GM12891 (cell line): ENCODE results near the gene CFAP46.

ENCODE experiments used
- PAX5 ChIP-seq: IDR thresholded peaks from 2 replicates; pipeline ENCODE4 v1.6.1; 2011; ENCODE audit warnings: low read length, moderate library complexity, mild to moderate bottlenecking; ENCODE audit not compliant: insufficient read depth, severe bottlenecking
- POLR2A ChIP-seq: IDR thresholded peaks from 2 replicates; pipeline ENCODE4 v1.6.1; 2011; ENCODE audit warnings: low read depth, low read length, control low read depth
- POLR2AphosphoS5 ChIP-seq: IDR thresholded peaks from 2 replicates; pipeline ENCODE4 v1.6.1; 2011; ENCODE audit warnings: low read depth, low read length, control low read depth
- SPI1 ChIP-seq: IDR thresholded peaks from 2 replicates; pipeline ENCODE4 v1.6.1; 2011; ENCODE audit warnings: low read depth, low read length, control low read depth
- TAF1 ChIP-seq: IDR thresholded peaks from 2 replicates; pipeline ENCODE4 v1.6.1; 2011; ENCODE audit warnings: low read depth, low read length, control low read depth

DNA sequence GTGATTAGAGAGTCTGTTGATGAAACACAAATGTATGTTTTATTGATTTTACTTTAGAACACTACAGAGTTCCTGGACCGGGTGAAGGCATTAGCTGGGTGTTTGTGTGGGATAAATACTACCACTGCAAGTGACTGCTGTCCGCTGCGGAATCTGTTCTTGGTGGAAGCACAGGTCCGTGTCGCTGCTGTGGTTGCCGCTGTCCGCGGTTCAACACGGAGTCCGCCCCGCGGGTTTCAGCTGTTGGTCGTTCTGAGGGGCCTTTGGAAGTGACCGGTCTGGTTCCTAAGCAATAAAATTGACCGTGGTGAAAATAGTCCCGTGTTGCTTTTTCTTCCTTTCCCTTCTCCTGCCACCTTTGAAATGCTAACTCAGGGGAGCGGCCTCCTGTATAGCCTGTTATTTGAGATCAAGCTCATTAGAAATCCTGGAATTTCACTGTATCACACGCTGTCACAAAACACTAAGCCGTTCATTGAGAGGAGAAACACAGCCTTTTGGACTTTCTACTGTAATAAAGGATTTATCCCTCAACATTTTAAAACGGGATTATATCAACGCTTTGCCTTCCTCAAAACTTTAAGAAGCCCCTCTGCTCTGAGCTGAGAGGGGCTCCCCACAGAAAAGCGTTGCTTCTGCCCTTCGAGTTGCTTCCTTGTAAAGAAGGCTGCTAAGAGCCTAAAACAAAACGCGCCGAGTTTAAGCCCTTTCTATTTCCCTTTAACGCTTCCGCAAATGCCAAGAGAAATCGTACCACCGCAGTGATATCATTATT lies 159.0 kb downstream of the CFAP46 start:
- no peak for TF ChIP-seq POLR2A
- TF ChIP-seq POLR2AphosphoS5: no peak
- no peak for TF ChIP-seq TAF1
- no peak for TF ChIP-seq SPI1
- no peak for TF ChIP-seq PAX5
